Tibial artery (tissue), 4 donors: Measurements from ENCODE around the gene ABCB8.

Experiments used
- DNase-seq, 2 donors: peaks; one replicate each; pipeline ENCODE4 v3.0.0-alpha.2; 2019
- H3K27ac ChIP-seq, 2 donors: fragments of 200-600 bp; sonication (generic) in 1 of 2; 1 replicate in 1 of 2; 2 replicates in 1 of 2; pipeline ENCODE4 v1.5.1; 2018 to 2019; ENCODE audit warnings: mild to moderate bottlenecking in 1 of 2
- H3K27me3 ChIP-seq, 2 donors: fragments of 200-600 bp; sonication (generic) in 1 of 2; one replicate each; pipeline versions ENCODE4 v1.5.1 to v1.6.0; 2016 to 2019
- H3K36me3 ChIP-seq, 3 donors: fragments of 200-600 bp; sonication (generic) in 2 of 3; one replicate each; pipeline ENCODE4 v1.5.1; 2016 to 2019; ENCODE audit warnings: mild to moderate bottlenecking in 2 of 3
- H3K4me1 ChIP-seq, 4 donors: fragments of 200-600 bp; sonication (generic) in 2 of 4; 1 replicate in 3 of 4; 2 replicates in 1 of 4; pipeline ENCODE4 v1.5.1; 2016 to 2019
- H3K4me3 ChIP-seq, 2 donors: fragments of 200-600 bp; sonication (generic) in 1 of 2; 1 replicate in 1 of 2; 2 replicates in 1 of 2; pipeline ENCODE4 v1.5.1; 2018 to 2019; ENCODE audit warnings: mild to moderate bottlenecking in 2 of 2
- H3K9me3 ChIP-seq, 3 donors: fragments of 200-600 bp; sonication (generic) in 1 of 3; one replicate each; pipeline ENCODE4 v1.5.1; 2016 to 2019
- CTCF ChIP-seq, 2 experiments: fragments of 200-600 bp in 1 of 2; fragments of 450-650 bp in 1 of 2; IDR thresholded peaks; one replicate each; pipeline ENCODE4 v1.5.1; 2017 to 2019; ENCODE audit warnings: antibody characterized with exemption in 2 of 2, mild to moderate bottlenecking in 1 of 2, moderate library complexity in 1 of 2
- intact Hi-C: fragments of 100-400 bp; cut with DNase I; formaldehyde crosslinking; loops from one replicate; pipeline ENCODE4 v1.15.0; 2023; ENCODE audit warnings: low total_unique reads

Gene ABCB8

GRCh38 chr7:151093748-151094147 is 65.5 kb downstream of the ABCB8 start:
- Histone ChIP-seq H3K27me3 (no peaks in the 10 kb centered on the region), H3K27ac (no peak overlapping the region), H3K4me1 (peaks cover 0 to 34% (median 10%) of the 10 kb centered on the region in 4 donors), H3K9me3 (no peaks in the 10 kb centered on the region), H3K36me3 (peaks cover 0 to 7% (median 0%) of the 10 kb centered on the region in 3 donors), H3K4me3 (no peak overlapping the region)
- no peak for DNase-seq
- intact Hi-C loops, result no loop called here
- TF ChIP-seq CTCF (IDR thresholded peaks at IDR 0.05), result no peak

- Histone ChIP-seq H3K27me3 (no peaks in the 10 kb centered on the region), H3K4me1 (peaks cover 0 to 29% (median 5%) of the 10 kb centered on the region in 4 donors), H3K27ac (no peak overlapping the region), H3K36me3 (peaks cover 0 to 7% (median 0%) of the 10 kb centered on the region in 3 donors), H3K4me3 (no peak overlapping the region), H3K9me3 (no peaks in the 10 kb centered on the region)
- no peak for DNase-seq
- intact Hi-C loops, result no loop called here
- TF ChIP-seq CTCF (IDR thresholded peaks at IDR 0.05), result no peak
These were observed 66.4 kb downstream of the ABCB8 start for GRCh38 chr7:151094675-151095074.

GRCh38 chr7:151095123-151095797 is 67.0 kb downstream of the ABCB8 start:
- no peak for TF ChIP-seq CTCF (IDR thresholded peaks at IDR 0.05)
- no peak overlapping the region for H3K27ac ChIP-seq
- no peaks in the 10 kb centered on the region for H3K27me3 ChIP-seq
- no peak for DNase-seq
- no peak overlapping the region for H3K4me3 ChIP-seq
- peaks cover 0 to 7% (median 0%) of the 10 kb centered on the region in 3 donors for H3K36me3 ChIP-seq
- H3K9me3 ChIP-seq, result no peaks in the 10 kb centered on the region
- intact Hi-C loops, result no loop called here
- H3K4me1 ChIP-seq, result peaks cover 0 to 24% (median 3%) of the 10 kb centered on the region in 4 donors

GRCh38 chr7:151095828-151096475 is 67.7 kb downstream of the ABCB8 start:
- H3K9me3 ChIP-seq, result no peaks in the 10 kb centered on the region
- H3K4me1 ChIP-seq, result peaks cover 0 to 19% (median 2%) of the 10 kb centered on the region in 4 donors
- H3K27me3 ChIP-seq, result no peaks in the 10 kb centered on the region
- intact Hi-C loops, result no loop called here
- TF ChIP-seq CTCF (IDR thresholded peaks at IDR 0.05), result no peak
- no peak overlapping the region for H3K4me3 ChIP-seq
- no peak overlapping the region for H3K27ac ChIP-seq
- H3K36me3 ChIP-seq, result peaks cover 0 to 7% (median 0%) of the 10 kb centered on the region in 3 donors
- no peak for DNase-seq
